ENCODE data around the gene GDF2. TPM values are rescaled to one million over a fixed set of nuclear protein-coding genes. Genes with fewer than 3 reads are reported as not detected.

GDF2 gene
- total RNA-seq, 1 donor from 2014 or later = not detected

DNA sequence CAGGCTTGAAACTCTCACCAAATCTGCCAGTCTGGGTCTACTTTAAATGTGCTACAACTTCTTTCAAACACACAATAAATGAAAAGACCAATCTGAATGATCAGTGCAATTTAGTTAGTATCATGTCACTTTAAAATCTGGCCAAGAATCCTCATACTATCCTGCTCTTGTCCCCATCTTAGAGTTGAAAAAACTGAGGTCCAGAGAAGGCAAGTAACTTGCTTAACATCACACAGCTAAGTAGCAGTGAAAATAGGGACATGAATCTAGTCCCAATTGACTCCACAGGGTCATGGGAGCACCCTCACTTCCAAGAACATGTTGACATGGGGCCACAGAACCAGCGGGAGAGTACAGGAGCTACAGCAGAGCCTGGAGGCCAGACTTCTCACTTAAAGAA, 25.3 kb upstream of the GDF2 start:
- Mint-ChIP-seq H3K4me1 (ENCODE audit: low read depth) (peaks cover 5% of the 10 kb centered on the region), H3K27me3 (ENCODE audit: insufficient read depth) (peaks cover 44% of the 10 kb centered on the region), H3K36me3 (ENCODE audit: low read depth) (no peaks in the 10 kb centered on the region), H3K27ac (no peak overlapping the region), H3K9me3 (no peaks in the 10 kb centered on the region), H3K4me3 (no peak overlapping the region)
- DNase-seq (ENCODE audit: low spot score) = no peak
- intact Hi-C loops (cut with micrococcal nuclease) = no loop called here

DNA sequence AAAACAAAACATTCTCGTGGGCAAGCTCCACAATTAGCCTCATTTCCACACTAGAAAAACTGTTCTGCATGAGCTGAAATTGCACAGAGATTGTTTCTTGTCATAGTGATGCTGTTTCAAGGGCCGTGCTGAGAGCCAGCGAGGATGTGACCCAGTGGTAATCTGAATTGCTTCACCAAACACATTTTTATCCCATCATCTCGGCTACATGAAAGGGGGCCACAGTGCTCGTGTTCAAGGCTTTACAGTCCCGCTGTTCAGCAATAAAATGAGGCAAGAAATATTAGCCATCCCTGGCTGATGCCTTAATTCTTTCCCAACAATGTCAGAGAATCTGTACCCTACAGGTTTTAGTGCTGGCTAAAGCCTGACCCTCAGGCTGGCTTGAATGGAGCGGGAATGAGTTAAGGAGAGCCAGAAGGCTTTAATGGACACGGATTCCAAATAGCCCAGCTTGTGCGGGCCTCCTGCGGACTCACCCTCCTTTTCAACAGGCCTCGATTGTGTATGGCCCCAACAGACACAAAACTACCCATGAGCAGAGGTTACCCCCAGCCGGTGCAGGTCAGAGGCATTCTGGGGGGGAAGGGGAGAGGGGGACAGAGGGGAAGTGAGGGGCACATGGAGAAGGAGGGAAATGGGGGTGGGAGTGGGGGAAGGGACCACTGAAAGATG, 24.3 kb upstream of the GDF2 start:
- H3K4me3 Mint-ChIP-seq = no peak overlapping the region
- no peaks in the 10 kb centered on the region for H3K36me3 Mint-ChIP-seq (ENCODE audit: low read depth)
- DNase-seq (ENCODE audit: low spot score) = no peak
- H3K27ac Mint-ChIP-seq = no peak overlapping the region
- H3K9me3 Mint-ChIP-seq = no peaks in the 10 kb centered on the region
- H3K27me3 Mint-ChIP-seq (ENCODE audit: insufficient read depth) = peaks cover 46% of the 10 kb centered on the region
- intact Hi-C loops (cut with micrococcal nuclease) = no loop called here
- peaks cover 5% of the 10 kb centered on the region for H3K4me1 Mint-ChIP-seq (ENCODE audit: low read depth)

DNA sequence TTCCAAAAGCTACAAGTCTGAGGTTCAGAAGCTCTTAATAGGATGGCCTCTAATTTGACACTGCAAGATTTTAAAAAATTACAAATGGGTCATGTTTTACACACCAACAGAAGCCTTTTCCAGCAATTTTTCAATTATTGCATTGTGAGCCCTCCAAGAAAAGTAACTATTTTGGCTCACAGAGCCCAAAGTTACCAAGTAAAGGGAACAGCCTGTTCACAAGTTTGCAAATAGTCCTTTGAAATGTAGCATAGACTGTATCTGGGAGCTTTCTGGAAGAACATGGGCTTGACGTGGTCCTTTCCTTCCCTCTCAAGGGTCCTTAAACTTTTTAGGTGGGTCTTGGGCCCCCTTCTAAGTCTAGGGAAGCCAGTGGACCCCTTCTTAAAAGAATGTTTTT, 23.5 kb upstream of the GDF2 start:
- Mint-ChIP-seq H3K4me3 (no peak overlapping the region), H3K27me3 (ENCODE audit: insufficient read depth) (peaks cover 46% of the 10 kb centered on the region), H3K36me3 (ENCODE audit: low read depth) (no peaks in the 10 kb centered on the region), H3K27ac (no peak overlapping the region), H3K4me1 (ENCODE audit: low read depth) (peaks cover 5% of the 10 kb centered on the region), H3K9me3 (no peaks in the 10 kb centered on the region)
- DNase-seq (ENCODE audit: low spot score) = no peak
- intact Hi-C loops (cut with micrococcal nuclease) = no loop called here

DNA sequence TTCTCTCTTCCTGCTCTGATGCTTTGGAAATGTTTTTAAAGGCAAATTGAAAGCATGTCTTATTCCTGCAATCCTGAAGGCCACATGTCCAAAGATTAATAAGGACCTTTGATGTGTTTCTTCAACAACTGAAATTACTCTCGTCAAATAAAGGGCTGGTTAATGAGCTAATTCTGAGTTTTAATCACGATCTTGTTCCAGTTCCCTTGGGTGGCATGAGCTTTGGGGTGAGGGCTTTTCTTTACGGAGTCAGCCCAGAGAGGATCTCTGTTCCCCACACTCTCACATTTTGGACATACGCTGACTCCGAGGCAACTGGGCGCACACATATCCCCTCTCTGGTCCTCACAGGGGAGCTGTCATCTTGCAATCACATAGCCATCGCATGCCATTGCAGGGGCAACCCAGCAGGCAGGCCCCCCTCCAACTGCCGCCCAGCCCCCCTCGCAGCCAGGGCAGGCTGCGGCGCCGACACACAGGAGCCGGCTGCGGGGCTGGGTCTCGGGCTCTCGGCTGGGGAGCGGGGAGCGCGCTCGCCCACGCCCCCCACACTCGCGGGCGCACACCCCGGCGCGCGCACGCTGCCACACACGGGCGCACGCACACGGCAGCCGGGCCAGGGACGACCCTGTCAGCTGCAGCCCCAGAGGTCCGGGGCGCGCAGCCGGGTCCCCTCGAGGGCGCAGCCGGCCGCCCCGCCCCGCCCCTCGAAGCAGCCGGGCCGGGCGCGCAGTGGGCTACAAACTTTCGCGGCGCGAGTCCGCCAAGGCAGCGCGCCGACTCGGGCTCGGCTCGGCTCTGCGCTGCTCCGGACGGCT, 22.4 kb upstream of the GDF2 start, which contains the start of gene GDF10:
GDF10 (plus strand) TSS at position 587 of the 818 bp plus-strand sequence. CDS start 455 bp downstream, outside the sequence.
- H3K4me3 Mint-ChIP-seq = no peak within 1 kb of the TSS
- H3K27me3 Mint-ChIP-seq (ENCODE audit: insufficient read depth) = peaks cover 42% of the 10 kb centered on the region
- H3K4me1 Mint-ChIP-seq (ENCODE audit: low read depth) = peaks cover 5% of the 10 kb centered on the region
- DNase-seq (ENCODE audit: low spot score) = no peak
- intact Hi-C loops (cut with micrococcal nuclease) = no loop called here
- H3K27ac Mint-ChIP-seq = no peak within 1 kb of the TSS
- no peaks in the 10 kb centered on the region for H3K36me3 Mint-ChIP-seq (ENCODE audit: low read depth)
- H3K9me3 Mint-ChIP-seq = no peaks in the 10 kb centered on the region

DNA sequence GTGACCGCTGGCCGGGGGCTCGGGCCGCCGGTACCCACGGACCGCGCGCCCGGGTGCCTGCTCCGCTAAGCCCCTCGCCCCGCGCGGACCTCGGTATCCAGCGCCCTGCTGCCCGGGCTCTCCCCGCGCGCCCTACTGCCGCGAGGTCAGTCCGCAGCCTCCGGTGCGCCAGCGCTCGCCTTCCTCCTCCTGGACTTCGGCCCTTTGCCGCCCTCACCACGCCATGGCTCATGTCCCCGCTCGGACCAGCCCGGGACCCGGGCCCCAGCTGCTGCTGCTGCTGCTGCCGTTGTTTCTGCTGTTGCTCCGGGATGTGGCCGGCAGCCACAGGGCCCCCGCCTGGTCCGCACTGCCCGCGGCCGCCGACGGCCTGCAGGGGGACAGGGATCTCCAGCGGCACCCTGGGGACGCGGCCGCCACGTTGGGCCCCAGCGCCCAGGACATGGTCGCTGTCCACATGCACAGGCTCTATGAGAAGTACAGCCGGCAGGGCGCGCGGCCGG, 21.8 kb upstream of the GDF2 start:
- Mint-ChIP-seq H3K36me3 (ENCODE audit: low read depth) (no peaks in the 10 kb centered on the region), H3K27ac (no peak overlapping the region), H3K27me3 (ENCODE audit: insufficient read depth) (peaks cover 39% of the 10 kb centered on the region), H3K4me3 (no peak overlapping the region), H3K4me1 (ENCODE audit: low read depth) (peaks cover 5% of the 10 kb centered on the region), H3K9me3 (no peaks in the 10 kb centered on the region)
- no peak for DNase-seq (ENCODE audit: low spot score)
- intact Hi-C loops (cut with micrococcal nuclease) = no loop called here

DNA sequence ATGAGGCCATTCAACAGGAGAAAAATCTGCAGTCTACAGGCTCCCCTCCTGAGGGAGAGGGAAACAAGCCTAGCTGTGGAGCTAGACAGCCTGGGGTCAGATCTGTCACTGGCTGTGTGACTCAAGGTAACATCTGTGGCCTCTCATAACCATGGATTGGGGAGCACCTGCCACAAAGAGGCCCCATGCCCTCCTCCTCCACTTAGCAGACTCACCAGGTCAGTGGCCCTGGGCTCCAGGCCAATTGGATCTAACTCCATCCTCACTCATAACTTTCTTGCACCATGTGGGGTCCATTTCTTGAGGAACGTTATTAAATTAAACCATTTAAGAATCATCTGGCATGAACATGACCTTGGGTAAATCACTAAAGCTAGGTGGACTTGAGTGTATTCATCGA, 20.4 kb upstream of the GDF2 start:
- Mint-ChIP-seq H3K4me1 (ENCODE audit: low read depth) (peaks cover 5% of the 10 kb centered on the region), H3K4me3 (no peak overlapping the region), H3K27ac (no peak overlapping the region), H3K36me3 (ENCODE audit: low read depth) (no peaks in the 10 kb centered on the region), H3K9me3 (no peaks in the 10 kb centered on the region), H3K27me3 (ENCODE audit: insufficient read depth) (peaks cover 33% of the 10 kb centered on the region)
- intact Hi-C loops (cut with micrococcal nuclease) = no loop called here
- DNase-seq (ENCODE audit: low spot score) = no peak

DNA sequence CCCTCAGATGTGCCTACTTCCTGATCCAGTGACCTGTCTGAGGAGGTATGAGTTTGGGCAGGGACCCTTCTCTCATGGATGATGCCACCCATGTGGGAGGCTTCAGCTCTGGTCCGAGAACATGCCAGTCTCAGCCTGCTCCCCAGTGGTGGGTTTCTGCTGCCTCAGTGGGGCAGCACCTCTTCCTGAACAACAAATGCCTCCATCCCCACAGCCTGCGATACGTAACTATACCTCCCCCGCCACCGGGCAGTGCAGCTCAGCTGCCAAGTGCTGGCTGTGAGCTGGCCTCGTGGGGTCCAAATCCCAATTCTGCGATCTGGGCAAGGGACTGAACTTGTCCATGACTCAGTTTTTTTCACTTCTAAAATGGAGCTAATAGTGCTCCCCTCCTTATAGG, 19.1 kb upstream of the GDF2 start:
- DNase-seq (ENCODE audit: low spot score) = no peak
- peaks cover 21% of the 10 kb centered on the region for H3K27me3 Mint-ChIP-seq (ENCODE audit: insufficient read depth)
- H3K4me1 Mint-ChIP-seq (ENCODE audit: low read depth) = peaks cover 5% of the 10 kb centered on the region
- H3K4me3 Mint-ChIP-seq = no peak overlapping the region
- H3K27ac Mint-ChIP-seq = no peak overlapping the region
- H3K36me3 Mint-ChIP-seq (ENCODE audit: low read depth) = no peaks in the 10 kb centered on the region
- no peaks in the 10 kb centered on the region for H3K9me3 Mint-ChIP-seq
- intact Hi-C loops (cut with micrococcal nuclease) = no loop called here

DNA sequence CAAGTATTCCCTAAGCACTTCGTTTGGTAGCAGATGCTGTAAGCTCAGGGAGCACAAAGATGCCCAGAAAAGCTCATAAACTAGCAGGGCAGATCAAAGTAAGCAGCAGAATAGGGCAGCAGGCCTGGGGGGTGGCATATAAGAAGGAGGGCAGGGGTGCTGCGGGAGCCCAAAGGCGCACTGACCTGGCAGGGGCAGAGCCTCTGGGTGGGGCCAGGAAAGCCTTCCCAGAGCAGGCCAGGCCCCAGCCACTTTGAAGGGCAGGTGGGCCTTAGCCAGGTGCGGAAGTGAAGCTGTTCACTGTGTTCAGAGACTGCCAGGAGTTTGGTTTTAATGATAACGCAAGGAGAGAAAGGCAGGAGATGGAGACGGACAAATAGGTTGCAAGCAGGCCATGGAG, 18.4 kb upstream of the GDF2 start:
- no peak for DNase-seq (ENCODE audit: low spot score)
- no peaks in the 10 kb centered on the region for H3K36me3 Mint-ChIP-seq (ENCODE audit: low read depth)
- H3K9me3 Mint-ChIP-seq = no peaks in the 10 kb centered on the region
- no peak overlapping the region for H3K4me3 Mint-ChIP-seq
- intact Hi-C loops (cut with micrococcal nuclease) = no loop called here
- peaks cover 5% of the 10 kb centered on the region for H3K4me1 Mint-ChIP-seq (ENCODE audit: low read depth)
- H3K27ac Mint-ChIP-seq = no peak overlapping the region
- peaks cover 18% of the 10 kb centered on the region for H3K27me3 Mint-ChIP-seq (ENCODE audit: insufficient read depth)

DNA sequence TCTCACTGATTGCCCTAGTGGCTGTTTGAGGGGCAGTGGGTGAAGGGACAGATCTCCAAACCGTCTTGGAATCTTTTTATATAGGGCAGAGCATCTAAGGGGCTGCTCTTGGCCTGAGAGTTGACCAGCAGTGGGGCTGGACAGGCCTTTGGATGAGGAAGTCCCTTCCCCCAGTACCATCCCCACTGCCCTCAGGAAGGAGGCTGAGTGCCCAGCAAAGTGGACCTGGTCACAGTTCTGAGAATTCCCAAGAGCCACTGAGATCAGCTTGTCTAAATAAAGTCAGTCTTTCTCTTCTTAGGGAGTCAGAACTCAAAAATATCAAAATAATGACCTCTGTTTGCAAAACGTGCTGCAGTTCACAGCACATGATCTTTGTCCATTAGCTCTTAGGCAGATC, 16.7 kb upstream of the GDF2 start:
- Mint-ChIP-seq H3K27me3 (ENCODE audit: insufficient read depth) (peaks cover 9% of the 10 kb centered on the region), H3K27ac (no peak overlapping the region), H3K36me3 (ENCODE audit: low read depth) (no peaks in the 10 kb centered on the region), H3K9me3 (no peaks in the 10 kb centered on the region), H3K4me1 (ENCODE audit: low read depth) (peaks cover 5% of the 10 kb centered on the region), H3K4me3 (no peak overlapping the region)
- no peak for DNase-seq (ENCODE audit: low spot score)
- intact Hi-C loops (cut with micrococcal nuclease) = no loop called here

DNA sequence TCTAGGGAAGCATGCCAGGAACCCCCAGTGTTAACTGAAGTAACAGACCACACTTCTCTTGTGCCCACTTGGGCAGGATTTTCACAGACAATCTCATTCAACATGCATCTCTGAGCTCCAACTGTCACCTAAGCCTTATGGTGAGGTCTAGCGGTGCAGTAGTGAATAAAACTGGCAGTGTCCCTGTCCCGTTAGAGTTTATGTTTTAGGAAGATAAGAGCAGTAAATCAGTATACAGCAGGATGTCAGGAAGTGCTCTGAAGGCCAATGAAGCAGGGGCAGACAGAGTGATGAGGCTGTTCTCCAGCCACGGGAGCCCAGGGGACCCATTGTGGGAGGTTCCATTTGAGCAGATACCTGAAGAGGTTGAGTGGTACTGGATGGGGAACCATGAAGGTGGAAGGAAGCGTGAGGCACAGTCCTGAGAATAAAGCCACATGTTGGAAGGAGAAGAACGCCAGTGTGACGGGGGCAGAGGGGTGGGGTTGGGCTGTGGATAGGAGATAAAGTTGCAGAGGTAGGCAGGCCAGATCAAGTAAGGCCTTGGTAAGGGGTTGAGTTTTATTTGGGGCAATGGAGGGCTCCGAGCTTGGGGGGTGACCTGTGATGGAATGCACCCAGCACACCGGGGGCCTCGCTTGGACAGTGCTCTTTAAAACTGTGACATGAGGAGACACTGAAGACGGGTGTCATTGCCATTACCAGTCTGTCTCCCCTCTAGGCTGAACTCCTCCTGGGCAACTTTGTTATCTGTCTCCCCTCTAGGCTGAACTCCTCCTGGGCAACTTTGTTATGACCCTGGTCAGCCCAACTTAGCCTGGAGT, 15.7 kb upstream of the GDF2 start:
- Mint-ChIP-seq H3K27me3 (ENCODE audit: insufficient read depth) (peaks cover 3% of the 10 kb centered on the region), H3K4me1 (ENCODE audit: low read depth) (peaks cover 6% of the 10 kb centered on the region), H3K4me3 (no peak overlapping the region), H3K36me3 (ENCODE audit: low read depth) (no peaks in the 10 kb centered on the region), H3K27ac (no peak overlapping the region), H3K9me3 (no peaks in the 10 kb centered on the region)
- intact Hi-C loops (cut with micrococcal nuclease) = no loop called here
- DNase-seq (ENCODE audit: low spot score) = no peak

DNA sequence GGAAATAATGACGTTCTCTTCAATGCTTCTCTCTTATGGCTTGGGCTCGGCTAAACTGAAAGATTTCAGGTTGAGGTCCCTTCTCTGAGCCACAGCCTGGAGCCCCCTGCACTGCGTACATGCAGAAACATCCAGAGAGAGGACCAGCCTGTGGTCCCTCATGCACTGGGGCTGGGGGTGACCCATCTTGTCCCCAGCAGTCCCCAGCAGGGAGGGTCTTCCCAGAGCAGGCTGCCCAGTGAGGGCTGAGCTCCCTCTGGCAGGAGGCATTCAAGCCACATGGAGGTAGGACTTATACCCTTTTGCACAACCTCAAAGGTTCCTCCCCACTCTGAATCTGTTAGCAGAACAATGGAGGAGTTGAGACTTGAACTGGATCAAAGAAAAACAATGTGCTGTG, 14.9 kb upstream of the GDF2 start:
- DNase-seq (ENCODE audit: low spot score) = no peak
- Mint-ChIP-seq H3K4me1 (ENCODE audit: low read depth) (peaks cover 12% of the 10 kb centered on the region), H3K9me3 (no peaks in the 10 kb centered on the region), H3K27me3 (ENCODE audit: insufficient read depth) (peaks cover under 1% of the 10 kb centered on the region), H3K36me3 (ENCODE audit: low read depth) (no peaks in the 10 kb centered on the region), H3K4me3 (no peak overlapping the region), H3K27ac (no peak overlapping the region)
- intact Hi-C loops (cut with micrococcal nuclease) = no loop called here

DNA sequence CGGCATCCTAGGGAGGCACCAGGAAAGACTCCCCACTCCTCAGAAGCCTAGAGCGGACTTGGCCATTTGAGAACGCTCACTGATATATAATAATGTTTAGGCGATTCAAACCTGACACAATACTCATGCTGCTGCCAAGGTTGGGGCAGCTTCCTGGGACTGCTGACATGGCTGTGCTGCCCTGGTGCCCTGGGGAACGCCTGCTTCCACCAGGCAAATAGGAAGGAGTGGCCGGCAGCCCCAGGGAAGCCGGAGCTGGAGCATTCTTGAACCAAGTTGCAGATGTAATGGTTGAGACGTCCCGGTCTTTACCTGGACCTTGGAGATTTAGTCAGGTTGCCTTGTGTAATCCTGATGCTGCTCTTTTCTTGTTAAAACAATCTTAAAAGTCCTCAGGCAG, 13.5 kb upstream of the GDF2 start:
- Mint-ChIP-seq H3K27me3 (ENCODE audit: insufficient read depth) (no peaks in the 10 kb centered on the region), H3K27ac (no peak overlapping the region), H3K36me3 (ENCODE audit: low read depth) (no peaks in the 10 kb centered on the region), H3K9me3 (no peaks in the 10 kb centered on the region), H3K4me1 (ENCODE audit: low read depth) (peaks cover 12% of the 10 kb centered on the region), H3K4me3 (no peak overlapping the region)
- intact Hi-C loops (cut with micrococcal nuclease) = no loop called here
- DNase-seq (ENCODE audit: low spot score) = no peak
